ENCODE measurements around the gene ZSWIM4.
A peak's percentile ranks its signal among the peaks of the same experiment; 100 is the strongest.

The ZSWIM4 gene

GRCh38 chr19:13799669-13800068 is 4.4 kb downstream of the ZSWIM4 start:
- no peak for TF ChIP-seq CTCF (IDR thresholded peaks at IDR 0.05; ENCODE audit: low read depth, low read length)

GRCh38 chr19:13803038-13803437 is 7.8 kb downstream of the ZSWIM4 start:
- TF ChIP-seq CTCF (IDR thresholded peaks at IDR 0.05; ENCODE audit: low read depth, low read length) = no peak
- DNase-seq (ENCODE audit: extremely low read depth, low read depth) = no peak

More at GRCh38 chr19:13799669-13800068, 4.4 kb downstream of the ZSWIM4 start:
- no peak for DNase-seq (ENCODE audit: extremely low read depth, low read depth)

- TF ChIP-seq CTCF (IDR thresholded peaks at IDR 0.05; ENCODE audit: low read depth, low read length) = peak; percentile 11
- DNase-seq (ENCODE audit: extremely low read depth, low read depth) = no peak
Measured at GRCh38 chr19:13804830-13805683, 9.8 kb downstream of the ZSWIM4 start.

- DNase-seq (ENCODE audit: extremely low read depth, low read depth) = no peak
- no peak for TF ChIP-seq CTCF (IDR thresholded peaks at IDR 0.05; ENCODE audit: low read depth, low read length)
Measured at GRCh38 chr19:13806728-13807127, 11.5 kb downstream of the ZSWIM4 start.

- DNase-seq (ENCODE audit: extremely low read depth, low read depth) = no peak
- no peak for TF ChIP-seq CTCF (IDR thresholded peaks at IDR 0.05; ENCODE audit: low read depth, low read length)
Measured at GRCh38 chr19:13807421-13808021, 12.3 kb downstream of the ZSWIM4 start.

- DNase-seq (ENCODE audit: extremely low read depth, low read depth) = no peak
- TF ChIP-seq CTCF (IDR thresholded peaks at IDR 0.05; ENCODE audit: low read depth, low read length) = no peak
Measured at GRCh38 chr19:13808856-13809255, 13.6 kb downstream of the ZSWIM4 start.

GRCh38 chr19:13812544-13812943 is 17.3 kb downstream of the ZSWIM4 start:
- no peak for TF ChIP-seq CTCF (IDR thresholded peaks at IDR 0.05; ENCODE audit: low read depth, low read length)

More at GRCh38 chr19:13812544-13812943, 17.3 kb downstream of the ZSWIM4 start:
- DNase-seq (ENCODE audit: extremely low read depth, low read depth) = no peak
